ENCODE measurements around the gene NPS.

Gene NPS

GRCh38 chr10:127556916-127557315, 7.8 kb downstream of the NPS start:
- Histone ChIP-seq H3F3A (ENCODE audit: low read depth) (no peaks in the 10 kb centered on the region), H3K27me3 (ENCODE audit: insufficient read depth, low read length, poor library complexity, severe bottlenecking) (no peaks in the 10 kb centered on the region), H3K4me1 (ENCODE audit: insufficient read depth, low read length, poor library complexity, severe bottlenecking) (no peaks in the 10 kb centered on the region), H2AFZ (ENCODE audit: low read length) (no peak overlapping the region), H3K4me3 (ENCODE audit: low read length, poor library complexity, severe bottlenecking) (no peak overlapping the region), H3K36me3 (ENCODE audit: insufficient read depth, low read length) (no peaks in the 10 kb centered on the region), H3K4me2 (ENCODE audit: low read depth, low read length, poor library complexity, severe bottlenecking) (no peak overlapping the region), H3K9me3 (ENCODE audit: insufficient read depth, low read depth, low read length) (no peaks in the 10 kb centered on the region), H3K79me2 (ENCODE audit: insufficient read depth, low read length) (no peaks in the 10 kb centered on the region), H4K20me1 (ENCODE audit: insufficient read depth, low read length, poor library complexity, severe bottlenecking) (no peaks in the 10 kb centered on the region), H3K9ac (ENCODE audit: low read depth, low read length, poor library complexity, severe bottlenecking) (no peak overlapping the region), H3K9me2 (replicated peaks; ENCODE audit: low read depth, low read length) (no peaks in the 10 kb centered on the region)
- TF ChIP-seq EZH2phosphoT487 (IDR thresholded peaks at IDR 0.05; ENCODE audit: borderline replicate concordance) (no peak), CTCF (conservative IDR thresholded peaks at IDR 0.05; ENCODE audit: low read length) (no peak)

GRCh38 chr10:127561647-127562046, 12.5 kb downstream of the NPS start:
- Histone ChIP-seq H3K4me1 (ENCODE audit: insufficient read depth, low read length, poor library complexity, severe bottlenecking) (no peaks in the 10 kb centered on the region), H3K9me2 (replicated peaks; ENCODE audit: low read depth, low read length) (no peaks in the 10 kb centered on the region)
- TF ChIP-seq CTCF (conservative IDR thresholded peaks at IDR 0.05; ENCODE audit: low read length) (no peak), EZH2phosphoT487 (IDR thresholded peaks at IDR 0.05; ENCODE audit: borderline replicate concordance) (no peak)

DNA sequence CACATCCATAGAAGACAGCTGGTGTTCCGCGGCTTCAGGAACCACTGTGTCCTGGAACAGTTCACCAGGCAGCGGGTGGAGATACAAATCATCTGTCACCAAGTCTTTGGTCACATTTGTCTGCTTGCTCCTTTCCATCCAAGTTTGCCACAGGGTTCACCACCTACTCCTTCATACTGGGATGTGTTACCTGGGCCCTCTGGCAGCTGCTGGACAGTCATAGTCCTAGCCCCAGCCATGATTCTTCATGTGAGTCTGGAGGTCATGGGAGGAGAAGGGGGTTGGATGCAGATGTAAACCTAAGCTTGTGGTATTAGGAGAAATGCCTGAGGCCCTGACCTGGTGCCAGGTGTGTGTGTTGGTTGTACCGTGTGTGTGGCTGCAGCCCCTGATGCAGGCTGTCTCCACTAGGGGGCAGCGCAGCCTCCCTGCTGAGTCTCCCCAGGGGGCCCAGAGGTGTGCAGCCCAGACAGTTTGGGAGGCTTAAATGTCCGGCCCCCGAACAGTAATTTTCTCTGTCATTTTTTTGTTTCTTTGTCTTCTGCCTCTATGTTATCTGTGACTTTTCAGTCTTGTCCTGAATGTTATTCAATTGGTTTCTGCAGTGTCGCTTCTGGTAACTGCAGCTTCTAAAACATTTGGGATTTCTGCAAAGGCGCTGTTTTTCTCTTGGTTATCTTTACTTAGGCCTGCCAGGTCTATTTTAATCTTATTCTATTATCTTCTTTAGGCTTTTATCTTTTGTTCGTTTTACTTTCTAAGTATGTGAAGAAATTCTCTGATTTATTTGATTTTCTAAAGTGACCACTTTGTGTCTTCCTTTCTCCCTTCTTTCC, 14.8 kb downstream of the NPS start:
- H3K27me3 ChIP-seq (ENCODE audit: insufficient read depth, low read length, poor library complexity, severe bottlenecking): no peaks in the 10 kb centered on the region
- no peak overlapping the region for H3K4me3 ChIP-seq (ENCODE audit: low read length, poor library complexity, severe bottlenecking)
- H3K36me3 ChIP-seq (ENCODE audit: insufficient read depth, low read length): no peaks in the 10 kb centered on the region
- TF ChIP-seq EZH2phosphoT487 (IDR thresholded peaks at IDR 0.05; ENCODE audit: borderline replicate concordance) (no peak), CTCF (conservative IDR thresholded peaks at IDR 0.05; ENCODE audit: low read length) (peak; percentile 84)
- no peak overlapping the region for H3K4me2 ChIP-seq (ENCODE audit: low read depth, low read length, poor library complexity, severe bottlenecking)
- no peak overlapping the region for H3K9ac ChIP-seq (ENCODE audit: low read depth, low read length, poor library complexity, severe bottlenecking)
- no peaks in the 10 kb centered on the region for H3F3A ChIP-seq (ENCODE audit: low read depth)
- H4K20me1 ChIP-seq (ENCODE audit: insufficient read depth, low read length, poor library complexity, severe bottlenecking): no peaks in the 10 kb centered on the region
- no peak overlapping the region for H2AFZ ChIP-seq (ENCODE audit: low read length)
- no peaks in the 10 kb centered on the region for H3K79me2 ChIP-seq (ENCODE audit: insufficient read depth, low read length)
- H3K9me2 ChIP-seq (replicated peaks; ENCODE audit: low read depth, low read length): no peaks in the 10 kb centered on the region
- H3K4me1 ChIP-seq (ENCODE audit: insufficient read depth, low read length, poor library complexity, severe bottlenecking): no peaks in the 10 kb centered on the region
- H3K9me3 ChIP-seq (ENCODE audit: insufficient read depth, low read depth, low read length): no peaks in the 10 kb centered on the region

More at GRCh38 chr10:127561647-127562046, 12.5 kb downstream of the NPS start:
- Histone ChIP-seq H3K79me2 (ENCODE audit: insufficient read depth, low read length) (no peaks in the 10 kb centered on the region), H3K9me3 (ENCODE audit: insufficient read depth, low read depth, low read length) (no peaks in the 10 kb centered on the region), H4K20me1 (ENCODE audit: insufficient read depth, low read length, poor library complexity, severe bottlenecking) (no peaks in the 10 kb centered on the region), H3K4me2 (ENCODE audit: low read depth, low read length, poor library complexity, severe bottlenecking) (no peak overlapping the region), H3F3A (ENCODE audit: low read depth) (no peaks in the 10 kb centered on the region), H3K36me3 (ENCODE audit: insufficient read depth, low read length) (no peaks in the 10 kb centered on the region), H3K27me3 (ENCODE audit: insufficient read depth, low read length, poor library complexity, severe bottlenecking) (no peaks in the 10 kb centered on the region), H3K9ac (ENCODE audit: low read depth, low read length, poor library complexity, severe bottlenecking) (no peak overlapping the region), H3K4me3 (ENCODE audit: low read length, poor library complexity, severe bottlenecking) (no peak overlapping the region), H2AFZ (ENCODE audit: low read length) (no peak overlapping the region)

All from Loucy (cell line).